Muscle layer of duodenum (tissue), 2 donors: ENCODE measurements around the gene C17orf67.

Experiments
- H3K27ac ChIP-seq: one replicate; pipeline ENCODE4 v1.7.0; 2013; ENCODE audit warnings: mild to moderate bottlenecking, low read length
- H3K27me3 ChIP-seq: one replicate; pipeline ENCODE4 v1.7.0; 2013; ENCODE audit warnings: low read depth, mild to moderate bottlenecking, control low read depth, low read length
- H3K36me3 ChIP-seq, 2 donors: one replicate each; pipeline ENCODE4 v1.7.0; 2013; ENCODE audit warnings: low read length in 2 of 2, control low read depth in 1 of 2, mild to moderate bottlenecking in 1 of 2; ENCODE audit not compliant: insufficient read depth in 2 of 2, control insufficient read depth in 1 of 2
- H3K4me1 ChIP-seq, 2 donors: one replicate each; pipeline ENCODE4 v1.7.0; 2013; ENCODE audit warnings: low read length in 2 of 2, mild to moderate bottlenecking in 2 of 2, control low read depth in 1 of 2, moderate library complexity in 1 of 2; ENCODE audit not compliant: insufficient read depth in 2 of 2, control insufficient read depth in 1 of 2
- H3K4me3 ChIP-seq, 2 donors: one replicate each; pipeline ENCODE4 v1.7.0; 2013; ENCODE audit warnings: low read length in 2 of 2, low read depth in 1 of 2, mild to moderate bottlenecking in 1 of 2
- H3K9me3 ChIP-seq, 2 donors: one replicate each; pipeline ENCODE4 v1.7.0; 2013; ENCODE audit warnings: low read length in 2 of 2, control low read depth in 1 of 2, mild to moderate bottlenecking in 1 of 2; ENCODE audit not compliant: control insufficient read depth in 1 of 2
- donor health status: healthy.

Gene C17orf67, protein sequence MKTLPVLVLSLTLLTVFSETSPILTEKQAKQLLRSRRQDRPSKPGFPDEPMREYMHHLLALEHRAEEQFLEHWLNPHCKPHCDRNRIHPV

DNA sequence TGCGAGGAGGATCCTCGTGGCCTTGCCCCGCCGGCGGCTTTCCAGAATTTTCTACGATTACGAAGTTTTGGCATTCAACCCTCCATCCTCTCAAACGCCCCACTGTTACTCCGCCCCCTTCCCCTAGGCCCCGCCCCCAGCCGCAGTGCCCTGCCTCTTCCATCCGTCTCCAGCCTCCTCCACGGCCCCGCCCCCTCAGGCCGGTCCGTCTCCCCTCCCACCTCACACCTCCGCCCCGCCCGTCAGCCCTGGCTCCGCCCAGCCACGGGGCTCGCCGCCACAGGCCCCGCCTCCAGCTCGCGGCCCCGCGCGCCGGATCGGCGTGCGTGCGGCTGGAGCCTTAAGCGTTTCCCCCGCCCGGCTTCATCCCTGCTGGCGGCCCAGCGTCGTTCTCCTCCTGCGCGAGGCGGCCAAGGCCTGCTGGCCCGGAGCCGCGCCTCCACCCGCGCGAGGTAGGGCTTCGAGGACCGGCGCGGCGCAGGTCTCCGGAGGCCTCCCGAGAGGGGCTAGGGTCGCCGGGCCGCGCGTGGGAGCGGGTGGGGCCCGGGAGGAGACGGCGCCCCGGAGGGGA, at the start of gene C17orf67, which contains the start of gene DGKE:
TSS of gene C17orf67 (minus strand) at position 112 of the 571 bp plus-strand sequence. CDS start 18,110 bp downstream, outside the sequence.
TSS of gene DGKE (plus strand) at position 343 of the 571 bp plus-strand sequence. CDS start 645 bp downstream, outside the sequence.
- Histone ChIP-seq H3K4me1 (peaks cover 6 to 50% of the 10 kb centered on the region in 2 donors), H3K36me3 (no peaks in the 10 kb centered on the region), H3K27me3 (no peaks in the 10 kb centered on the region), H3K27ac (peak within 1 kb of the TSS; percentile 36), H3K9me3 (no peaks in the 10 kb centered on the region), H3K4me3 (peak within 1 kb of the TSS; percentile 64 to 86)

DNA sequence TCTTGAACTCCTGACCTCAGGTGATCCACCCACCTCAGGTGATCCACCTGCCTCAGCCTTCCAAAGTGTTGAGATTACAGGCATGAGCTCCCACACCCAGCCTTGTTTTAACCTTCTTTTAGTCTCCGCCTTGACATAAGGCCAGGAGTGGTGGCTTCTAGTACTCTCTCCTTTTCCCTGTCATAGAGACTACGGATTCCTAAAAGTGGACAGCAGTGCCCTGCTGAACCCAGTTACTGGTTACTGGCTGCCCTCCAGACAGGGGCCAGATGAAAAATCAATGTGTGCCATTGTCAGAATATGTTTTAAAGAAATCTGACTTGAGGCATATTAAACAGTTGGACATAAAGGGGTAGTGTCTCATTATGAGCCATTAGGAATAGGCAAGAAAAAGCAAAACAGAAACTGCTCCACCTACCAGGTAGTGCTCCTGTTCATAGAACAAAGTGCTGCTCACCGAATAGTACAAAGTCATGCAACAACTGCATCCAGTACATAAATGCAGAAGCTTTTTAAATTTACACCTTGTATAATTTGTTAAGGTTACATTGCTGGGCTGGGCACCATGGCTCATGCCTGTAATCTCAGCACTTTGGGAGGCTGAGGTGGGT, 48.1 kb upstream of the C17orf67 start:
- peaks cover 0 to 3% of the 10 kb centered on the region in 2 donors for H3K36me3 ChIP-seq
- no peak overlapping the region for H3K4me3 ChIP-seq
- no peaks in the 10 kb centered on the region for H3K4me1 ChIP-seq
- H3K27ac ChIP-seq, result no peak overlapping the region
- H3K9me3 ChIP-seq, result no peaks in the 10 kb centered on the region
- no peaks in the 10 kb centered on the region for H3K27me3 ChIP-seq

DNA sequence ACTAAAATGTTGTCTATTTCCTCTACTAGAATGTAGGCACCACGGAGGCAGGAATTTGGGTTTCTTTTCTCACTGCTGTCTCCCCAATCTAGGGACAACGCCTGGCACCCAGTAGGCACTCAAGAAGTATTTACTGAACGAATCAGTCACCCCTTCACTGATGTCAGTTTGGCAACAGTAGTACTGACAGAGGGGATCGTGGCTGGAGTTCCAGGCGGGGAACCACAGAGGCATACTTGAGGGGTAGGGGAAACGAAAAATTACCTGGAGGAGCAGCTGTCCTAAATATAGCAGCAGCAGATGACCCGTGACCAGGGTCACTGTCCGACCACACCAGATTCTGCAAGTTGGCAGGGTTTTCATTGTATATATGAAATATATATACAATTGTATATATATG, 46.9 kb upstream of the C17orf67 start:
- Histone ChIP-seq H3K4me1 (no peaks in the 10 kb centered on the region), H3K36me3 (no peaks in the 10 kb centered on the region), H3K9me3 (no peaks in the 10 kb centered on the region), H3K27ac (no peak overlapping the region), H3K27me3 (no peaks in the 10 kb centered on the region), H3K4me3 (no peak overlapping the region)

DNA sequence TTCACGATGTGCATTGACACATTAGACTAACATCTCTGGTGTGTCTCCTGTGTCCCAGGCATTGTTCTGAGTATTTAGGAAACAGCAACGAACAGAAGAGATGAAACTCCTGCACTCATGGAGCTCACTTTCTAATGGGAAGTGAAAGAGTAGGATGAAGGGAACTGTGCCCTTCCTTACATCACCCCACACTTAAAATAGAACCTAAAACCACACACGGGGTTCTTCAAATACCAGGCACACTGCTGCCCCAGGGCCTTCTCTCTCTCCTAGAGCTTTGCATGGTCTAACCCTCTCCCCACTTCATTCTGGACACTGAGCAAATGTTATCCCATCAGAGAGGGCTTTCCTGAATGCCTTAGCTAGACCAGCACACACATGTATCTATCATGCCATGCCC, 46.4 kb upstream of the C17orf67 start:
- Histone ChIP-seq H3K27me3 (no peaks in the 10 kb centered on the region), H3K27ac (no peak overlapping the region), H3K4me1 (no peaks in the 10 kb centered on the region), H3K36me3 (no peaks in the 10 kb centered on the region), H3K9me3 (no peaks in the 10 kb centered on the region), H3K4me3 (no peak overlapping the region)

DNA sequence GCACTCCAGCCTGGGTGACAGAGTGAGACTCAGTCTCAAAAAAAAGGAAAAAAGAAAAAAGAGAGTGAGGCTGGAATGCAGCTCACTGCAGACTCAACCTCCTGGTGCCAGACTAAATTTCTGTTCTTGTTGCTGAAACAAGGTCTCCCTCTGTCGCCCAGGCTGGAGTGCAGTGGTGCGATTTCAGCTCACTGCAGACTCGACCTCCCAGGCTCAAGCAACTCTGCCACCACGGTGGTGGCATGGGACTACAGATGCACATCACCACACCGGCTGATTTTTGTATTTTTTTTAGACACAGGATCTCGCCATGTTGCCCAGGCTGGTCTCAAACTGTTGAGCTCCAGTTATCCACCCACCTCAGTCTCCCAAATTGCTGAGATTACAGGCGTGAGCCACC, 45.6 kb upstream of the C17orf67 start:
- no peaks in the 10 kb centered on the region for H3K9me3 ChIP-seq
- no peak overlapping the region for H3K27ac ChIP-seq
- H3K27me3 ChIP-seq, result no peaks in the 10 kb centered on the region
- H3K4me3 ChIP-seq, result no peak overlapping the region
- no peaks in the 10 kb centered on the region for H3K4me1 ChIP-seq
- no peaks in the 10 kb centered on the region for H3K36me3 ChIP-seq

DNA sequence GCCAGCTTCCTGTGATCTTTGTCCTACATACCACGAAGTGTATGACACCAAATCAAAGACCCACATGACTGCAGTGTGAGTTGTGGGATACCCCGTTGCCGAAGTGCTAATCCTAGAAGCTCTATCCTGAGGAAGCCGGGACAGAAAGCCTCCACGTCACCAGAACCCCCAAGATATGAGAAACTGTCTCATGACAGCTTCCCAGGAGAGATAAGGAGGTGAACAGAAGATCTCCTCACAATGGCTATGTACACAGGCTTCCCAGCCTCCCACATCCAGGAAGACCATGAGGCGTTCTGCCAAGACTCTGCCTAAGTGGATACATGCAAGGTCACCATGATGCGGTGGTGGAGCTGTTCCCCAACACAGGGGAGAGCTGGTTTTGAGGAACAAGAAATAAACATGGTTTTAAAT, 43.1 kb upstream of the C17orf67 start:
- no peaks in the 10 kb centered on the region for H3K27me3 ChIP-seq
- no peaks in the 10 kb centered on the region for H3K36me3 ChIP-seq
- H3K4me3 ChIP-seq, result no peak overlapping the region
- no peaks in the 10 kb centered on the region for H3K9me3 ChIP-seq
- no peaks in the 10 kb centered on the region for H3K4me1 ChIP-seq
- no peak overlapping the region for H3K27ac ChIP-seq

DNA sequence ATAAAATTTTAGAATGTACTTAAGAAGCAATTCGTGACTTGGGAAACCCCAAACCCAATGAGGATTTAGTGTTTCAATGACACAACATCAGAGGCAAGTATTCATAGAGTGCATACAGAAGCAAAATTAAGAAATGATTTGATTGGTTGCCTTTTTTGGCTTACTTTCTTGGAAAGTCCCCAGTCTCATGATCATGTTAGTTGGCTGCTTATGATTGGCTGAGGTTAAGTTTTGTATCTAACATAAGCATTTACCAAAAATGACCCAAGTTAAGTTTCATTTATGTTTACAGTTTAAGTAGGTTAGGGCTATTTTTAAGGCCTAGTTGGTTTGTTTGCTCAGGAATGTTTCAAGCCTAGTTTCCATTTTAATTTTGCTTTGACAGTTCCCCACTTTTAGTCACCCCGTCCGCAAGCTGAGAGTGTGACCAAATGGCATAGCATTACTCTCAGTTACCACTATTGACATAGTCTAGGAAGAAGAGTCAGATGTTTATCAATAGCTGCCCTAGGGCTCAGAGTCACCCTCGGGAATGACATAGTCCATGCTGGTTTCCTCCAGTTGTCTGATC, 36.4 kb upstream of the C17orf67 start:
- H3K27me3 ChIP-seq, result no peaks in the 10 kb centered on the region
- no peaks in the 10 kb centered on the region for H3K4me1 ChIP-seq
- no peaks in the 10 kb centered on the region for H3K9me3 ChIP-seq
- H3K27ac ChIP-seq, result no peak overlapping the region
- H3K4me3 ChIP-seq, result no peak overlapping the region
- no peaks in the 10 kb centered on the region for H3K36me3 ChIP-seq

DNA sequence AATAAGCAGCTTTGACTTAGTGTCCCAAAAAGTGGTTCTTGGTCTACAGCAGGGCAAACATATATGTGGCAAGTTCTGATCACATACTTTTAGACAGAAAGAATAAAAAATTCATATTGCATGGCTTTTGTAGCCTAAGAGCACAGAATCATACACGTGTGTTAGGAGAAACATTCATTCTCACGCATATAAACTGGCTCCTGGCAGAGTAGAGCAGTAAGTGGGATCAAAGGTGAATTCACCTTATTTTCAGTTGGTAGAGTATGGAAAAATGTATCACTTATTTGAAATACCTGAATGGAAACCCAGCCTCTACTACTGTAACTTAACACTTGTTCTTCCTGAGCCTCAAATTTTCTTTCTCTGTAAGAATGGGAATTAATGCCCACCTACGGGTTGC, 35.0 kb upstream of the C17orf67 start:
- H3K4me1 ChIP-seq, result no peaks in the 10 kb centered on the region
- H3K36me3 ChIP-seq, result peaks cover 0 to 6% of the 10 kb centered on the region in 2 donors
- H3K9me3 ChIP-seq, result no peaks in the 10 kb centered on the region
- no peaks in the 10 kb centered on the region for H3K27me3 ChIP-seq
- no peak overlapping the region for H3K4me3 ChIP-seq
- no peak overlapping the region for H3K27ac ChIP-seq

DNA sequence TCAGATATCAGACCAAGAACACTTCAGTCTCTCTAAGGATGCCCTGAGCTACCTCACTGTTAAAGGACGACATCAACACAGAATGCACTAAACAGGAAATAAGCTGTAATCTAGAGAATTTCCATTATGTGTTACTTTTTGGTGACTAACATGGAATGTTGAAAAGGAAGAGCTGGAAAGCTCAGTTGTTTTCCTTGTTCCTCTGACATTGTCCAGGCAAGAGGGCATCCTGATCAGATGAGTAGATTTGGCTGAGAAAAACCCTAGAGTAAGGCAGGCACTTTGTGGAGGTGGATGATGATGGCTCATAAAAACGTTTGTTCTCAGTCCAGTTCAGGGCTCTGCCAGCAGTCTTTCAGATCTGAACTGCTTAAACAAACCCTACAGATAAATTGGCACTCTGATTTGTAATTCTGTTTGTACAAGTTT, 34.2 kb upstream of the C17orf67 start:
- Histone ChIP-seq H3K27ac (no peak overlapping the region), H3K36me3 (peaks cover 0 to 9% of the 10 kb centered on the region in 2 donors), H3K27me3 (no peaks in the 10 kb centered on the region), H3K4me1 (no peaks in the 10 kb centered on the region), H3K4me3 (no peak overlapping the region), H3K9me3 (no peaks in the 10 kb centered on the region)

DNA sequence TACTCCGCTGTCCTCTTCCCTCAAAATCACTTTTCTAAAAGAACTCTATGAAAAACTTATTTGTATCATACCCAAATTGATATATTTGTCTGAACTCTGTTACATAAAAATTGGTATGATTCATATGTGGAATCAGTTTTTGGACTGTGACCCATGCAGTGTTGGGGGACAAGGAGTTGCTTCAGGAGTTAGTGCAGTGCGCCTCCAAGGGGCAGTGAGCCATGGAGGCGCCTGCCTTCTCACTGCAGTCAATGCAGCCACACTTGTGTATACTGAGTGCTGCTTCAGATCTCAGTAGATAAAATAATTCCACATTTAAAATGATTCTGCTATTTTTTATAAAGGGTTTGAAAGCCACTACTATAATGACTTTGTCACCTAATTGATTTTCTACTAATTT, 32.8 kb upstream of the C17orf67 start:
- Histone ChIP-seq H3K27ac (no peak overlapping the region), H3K36me3 (peaks cover 4 to 20% of the 10 kb centered on the region in 2 donors), H3K4me1 (no peaks in the 10 kb centered on the region), H3K4me3 (no peak overlapping the region), H3K27me3 (no peaks in the 10 kb centered on the region), H3K9me3 (no peaks in the 10 kb centered on the region)

DNA sequence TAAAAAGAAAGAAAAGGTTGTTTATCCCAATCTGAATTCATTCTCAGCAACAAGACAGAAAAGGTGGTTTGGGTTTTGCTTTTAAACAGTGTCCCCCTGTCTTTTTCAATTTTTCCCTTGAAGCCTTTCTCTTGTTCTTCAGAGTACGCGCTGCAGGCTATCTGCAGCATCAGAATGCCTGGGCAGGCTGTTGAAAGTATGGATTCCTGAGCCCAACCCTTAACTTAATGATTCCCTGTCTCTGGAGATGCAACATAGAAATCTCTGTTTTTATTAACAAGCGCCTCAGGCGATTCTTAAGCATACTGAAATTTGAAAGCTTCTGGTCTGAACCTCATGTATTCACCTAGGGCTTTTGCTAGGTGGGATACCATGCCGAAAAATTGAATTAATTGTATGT, 32.4 kb upstream of the C17orf67 start:
- Histone ChIP-seq H3K4me3 (no peak overlapping the region), H3K36me3 (peaks cover 4 to 20% of the 10 kb centered on the region in 2 donors), H3K27me3 (no peaks in the 10 kb centered on the region), H3K27ac (no peak overlapping the region), H3K4me1 (no peaks in the 10 kb centered on the region), H3K9me3 (no peaks in the 10 kb centered on the region)
